PC-9 (cell line): ENCODE results near the gene EIF3I. TPM values are rescaled to one million over a fixed set of nuclear protein-coding genes. Genes with fewer than 3 reads are reported as not detected.

Experiments used
- BruUV-seq: library from RNA; stranded (reverse); fragments of 400-500 nt; replicated peaks from 2 replicates; lab custom pipeline; 2021; lab: Mats Ljungman, UMichigan
- CTCF ChIA-PET: fragments of 300-600 bp; sonication (Branson Sonifier 250); formaldehyde crosslinking; loops from one replicate; lab custom pipeline; 2022; ENCODE audit warnings: antibody characterized with exemption; lab: Charles Lee
- POLR2A ChIA-PET: fragments of 300-600 bp; sonication (Branson Sonifier 250); formaldehyde crosslinking; loops from one replicate; lab custom pipeline; 2022; ENCODE audit warnings: antibody characterized with exemption; ENCODE audit not compliant: unreplicated experiment; lab: Charles Lee
- DNase-seq, 2 experiments: peaks; one replicate each; pipeline versions ENCODE4 v3.0.0 to v3.0.0-alpha.2; 2015 to 2022; ENCODE audit warnings: mixed read lengths in 1 of 2
- H2AFZ ChIP-seq: fragments of 200-600 bp; sonication (generic); 2 replicates; pipeline ENCODE4 v1.8.1; 2017; ENCODE audit warnings: antibody characterized with exemption
- H3F3A ChIP-seq: fragments of 200-600 bp; sonication (generic); 2 replicates; pipeline ENCODE4 v1.8.1; 2017; ENCODE audit warnings: antibody characterized with exemption, mild to moderate bottlenecking, low read depth; ENCODE audit not compliant: insufficient read depth
- H3K27ac ChIP-seq: fragments of 200-600 bp; sonication (generic); 2 replicates; pipeline ENCODE4 v1.6.1; 2016; ENCODE audit warnings: mixed run types
- H3K27me3 ChIP-seq: fragments of 200-600 bp; sonication (generic); 2 replicates; pipeline ENCODE4 v1.6.1; 2016; ENCODE audit warnings: low read depth, mixed run types; ENCODE audit not compliant: insufficient read depth
- H3K36me3 ChIP-seq: fragments of 200-600 bp; sonication (generic); 2 replicates; pipeline ENCODE4 v1.6.1; 2016; ENCODE audit warnings: low read depth, mixed run types
- H3K4me1 ChIP-seq: fragments of 200-600 bp; sonication (generic); replicated peaks from 2 replicates; pipeline ENCODE4 v1.6.1; 2016; ENCODE audit warnings: mixed run types; ENCODE audit not compliant: insufficient read depth
- H3K4me2 ChIP-seq: fragments of 200-600 bp; sonication (generic); 2 replicates; pipeline ENCODE4 v1.6.1; 2017; ENCODE audit warnings: mixed run types
- H3K4me3 ChIP-seq: fragments of 200-600 bp; sonication (generic); 2 replicates; pipeline ENCODE4 v1.6.1; 2016; ENCODE audit warnings: mixed run types
- H3K79me2 ChIP-seq: fragments of 200-600 bp; sonication (generic); 2 replicates; pipeline ENCODE4 v1.6.1; 2017; ENCODE audit warnings: low read depth, mixed run types
- H3K9me2 ChIP-seq: fragments of 200-600 bp; sonication (generic); 2 replicates; pipeline ENCODE4 v1.8.1; 2017; ENCODE audit warnings: mild to moderate bottlenecking; ENCODE audit not compliant: insufficient read depth
- H3K9me3 ChIP-seq: fragments of 200-600 bp; sonication (generic); 2 replicates; pipeline ENCODE4 v1.8.1; 2016; ENCODE audit warnings: low read depth; ENCODE audit not compliant: insufficient read depth
- H4K20me1 ChIP-seq: fragments of 200-600 bp; sonication (generic); 2 replicates; pipeline ENCODE4 v1.8.1; 2017; ENCODE audit not compliant: insufficient read depth
- EZH2 ChIP-seq: fragments of 200-600 bp; sonication (generic); IDR thresholded peaks from 2 replicates; pipeline ENCODE4 v1.8.0; 2017; ENCODE audit warnings: antibody characterized with exemption, low read depth
- intact Hi-C: fragments of 100-400 bp; cut with micrococcal nuclease; formaldehyde crosslinking; loops from one replicate; pipeline ENCODE4 v1.10.0; 2022; ENCODE audit not compliant: unreplicated experiment
- total RNA-seq: library from RNA; stranded (reverse); gene quantifications from 2 replicates; pipeline ENCODE4 v1.2.3, GENCODE V29; 2021
- TF ChIP-seq, protein P1 (sequence below): fragments of 200-600 bp; sonication (generic); conservative IDR thresholded peaks from 2 replicates; pipeline ENCODE4 v1.6.1; 2017; ENCODE audit warnings: mixed run types, antibody characterized with exemption, mild to moderate bottlenecking, moderate library complexity

Gene EIF3I
- total RNA-seq, 1 experiment from 2014 or later, result 229 TPM

DNA sequence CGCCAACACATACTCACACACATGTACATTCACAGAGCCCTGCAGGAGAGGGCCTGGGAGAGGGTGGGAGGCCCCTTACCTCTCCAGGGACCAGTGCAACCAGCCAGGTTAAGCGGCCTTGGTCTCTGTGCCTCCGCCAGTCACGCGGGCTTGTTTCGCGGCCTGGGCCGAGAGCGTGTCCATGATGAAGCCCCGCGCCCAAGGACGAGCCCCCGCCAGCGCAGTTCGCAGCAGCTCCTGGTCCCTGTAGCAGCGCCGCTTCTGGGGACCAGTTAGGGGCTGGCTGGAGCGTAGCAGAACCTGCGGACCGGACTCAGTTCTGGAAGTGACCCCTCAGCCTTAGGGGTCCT is 17.6 kb downstream of the EIF3I start:
- no peak overlapping the region for H2AFZ ChIP-seq
- no peaks in the 10 kb centered on the region for H3K9me3 ChIP-seq
- no peaks in the 10 kb centered on the region for H3K9me2 ChIP-seq
- H3K27me3 ChIP-seq, result no peaks in the 10 kb centered on the region
- intact Hi-C loops, result no loop called here
- H3K27ac ChIP-seq, result no peak overlapping the region
- peaks cover 22% of the 10 kb centered on the region for H3K4me1 ChIP-seq
- H3K4me3 ChIP-seq, result no peak overlapping the region; the same call in 1 of the 2 replicates
- no TSS peak for BruUV-seq
- TF ChIP-seq EZH2, result no peak
- TF ChIP-seq, protein P1, sequence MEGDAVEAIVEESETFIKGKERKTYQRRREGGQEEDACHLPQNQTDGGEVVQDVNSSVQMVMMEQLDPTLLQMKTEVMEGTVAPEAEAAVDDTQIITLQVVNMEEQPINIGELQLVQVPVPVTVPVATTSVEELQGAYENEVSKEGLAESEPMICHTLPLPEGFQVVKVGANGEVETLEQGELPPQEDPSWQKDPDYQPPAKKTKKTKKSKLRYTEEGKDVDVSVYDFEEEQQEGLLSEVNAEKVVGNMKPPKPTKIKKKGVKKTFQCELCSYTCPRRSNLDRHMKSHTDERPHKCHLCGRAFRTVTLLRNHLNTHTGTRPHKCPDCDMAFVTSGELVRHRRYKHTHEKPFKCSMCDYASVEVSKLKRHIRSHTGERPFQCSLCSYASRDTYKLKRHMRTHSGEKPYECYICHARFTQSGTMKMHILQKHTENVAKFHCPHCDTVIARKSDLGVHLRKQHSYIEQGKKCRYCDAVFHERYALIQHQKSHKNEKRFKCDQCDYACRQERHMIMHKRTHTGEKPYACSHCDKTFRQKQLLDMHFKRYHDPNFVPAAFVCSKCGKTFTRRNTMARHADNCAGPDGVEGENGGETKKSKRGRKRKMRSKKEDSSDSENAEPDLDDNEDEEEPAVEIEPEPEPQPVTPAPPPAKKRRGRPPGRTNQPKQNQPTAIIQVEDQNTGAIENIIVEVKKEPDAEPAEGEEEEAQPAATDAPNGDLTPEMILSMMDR, result no peak
- H3K36me3 ChIP-seq, result no peaks in the 10 kb centered on the region
- DNase-seq, result no peak
- ChIA-PET POLR2A (no interaction called here), CTCF (no interaction called here)
- H3K79me2 ChIP-seq, result no peaks in the 10 kb centered on the region
- H3F3A ChIP-seq, result peaks cover 47% of the 10 kb centered on the region
- peak overlapping the region; percentile 86 for H3K4me2 ChIP-seq
- no peaks in the 10 kb centered on the region for H4K20me1 ChIP-seq

DNA sequence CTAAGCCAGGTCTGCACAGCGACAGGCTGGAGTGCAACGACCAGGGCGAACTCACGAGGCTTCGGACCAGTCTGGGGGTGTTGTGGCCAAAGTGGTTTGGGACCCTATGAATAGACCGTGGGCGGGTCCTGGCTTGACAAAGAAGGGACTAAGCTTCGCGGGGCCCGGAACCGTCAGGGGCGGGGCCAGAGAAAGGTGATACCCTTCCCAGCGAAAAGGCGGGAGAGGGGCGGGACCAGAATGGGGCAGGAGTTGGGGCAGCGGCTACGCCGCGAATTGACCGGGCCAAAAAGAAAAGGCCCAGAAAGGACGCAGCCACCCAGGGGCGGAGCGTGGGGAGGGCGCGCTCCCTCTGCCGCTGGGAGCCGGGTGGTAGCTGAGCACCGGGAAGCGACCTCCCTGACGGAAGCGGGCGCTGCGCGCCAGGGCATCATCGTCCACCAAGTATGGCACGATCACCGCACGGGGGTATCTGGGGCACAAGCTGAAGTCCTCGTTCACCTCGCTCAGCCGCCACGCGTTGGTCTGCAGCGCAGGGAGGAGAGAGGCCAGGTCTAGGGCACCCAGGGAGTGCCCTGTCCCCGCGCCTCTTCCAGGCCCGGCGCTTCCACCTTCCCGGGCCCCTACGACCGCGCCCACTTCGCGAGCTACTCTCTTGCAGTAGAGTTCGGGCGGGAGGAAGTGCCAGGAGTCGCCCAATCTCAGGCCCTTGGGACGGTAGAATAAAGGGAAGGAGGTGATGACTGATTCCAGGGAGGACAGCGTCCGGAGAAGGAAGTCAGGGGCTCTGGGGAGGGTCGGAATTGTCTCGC is 18.1 kb downstream of the EIF3I start:
- ChIA-PET POLR2A (interaction anchor here (0.5 kb wide), 1 partner anchor 91 kb away, joined by 3 read pairs; no protein-coding TSS in a partner anchor), CTCF (no interaction called here)
- Histone ChIP-seq H3K36me3 (no peaks in the 10 kb centered on the region), H2AFZ (peak overlapping the region; percentile 80), H3K4me3 (peak overlapping the region; percentile 63), H3K4me2 (peak overlapping the region; percentile 86), H3K9me2 (no peaks in the 10 kb centered on the region), H3K27ac (no peak overlapping the region), H3K9me3 (no peaks in the 10 kb centered on the region), H3K79me2 (no peaks in the 10 kb centered on the region), H4K20me1 (no peaks in the 10 kb centered on the region), H3K4me1 (peaks cover 21% of the 10 kb centered on the region), H3F3A (peaks cover 41% of the 10 kb centered on the region), H3K27me3 (no peaks in the 10 kb centered on the region)
- intact Hi-C loops, result no loop called here
- peak; percentile 55 to 75 for DNase-seq
- no TSS peak for BruUV-seq
- TF ChIP-seq, protein P1, result no peak
- no peak for TF ChIP-seq EZH2

DNA sequence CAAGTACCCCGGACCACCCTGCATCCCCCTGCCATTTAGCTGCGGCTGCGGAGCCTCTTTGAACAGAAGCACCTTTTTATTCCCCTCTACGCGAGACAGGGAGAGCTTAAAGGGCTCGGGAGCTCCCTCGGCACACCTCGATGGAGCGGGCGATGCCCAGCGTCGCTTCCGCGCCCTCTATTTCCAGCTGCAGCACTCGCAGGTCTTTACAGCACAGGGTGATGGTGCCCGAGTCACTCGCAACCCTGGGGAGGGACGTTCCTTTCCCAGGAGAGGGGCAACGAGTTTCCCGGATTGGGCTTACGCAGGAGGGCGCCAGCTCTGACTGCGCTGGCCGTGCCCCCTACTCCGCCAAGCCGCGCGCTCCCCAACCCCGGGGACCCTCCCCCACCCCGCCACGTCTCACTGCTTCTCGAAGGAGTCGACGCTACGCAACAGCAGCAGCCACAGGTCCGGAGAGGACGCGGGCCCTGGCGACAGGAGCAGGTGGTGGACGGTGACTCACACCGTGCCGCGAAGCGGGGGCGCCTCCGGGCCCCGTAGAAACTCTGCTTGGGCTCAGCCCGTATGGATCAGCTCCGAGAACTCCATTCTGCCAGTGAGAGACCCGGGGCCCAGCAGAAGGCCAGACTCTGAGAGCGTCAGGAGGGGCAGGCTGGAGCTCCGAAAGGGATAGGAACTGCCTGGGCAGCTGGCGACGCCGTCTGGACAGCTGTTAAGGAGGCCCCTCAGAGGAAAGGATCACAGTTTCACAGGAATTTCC is 19.0 kb downstream of the EIF3I start:
- H3K4me3 ChIP-seq, result peak overlapping the region; percentile 63
- intact Hi-C loops, result no loop called here
- peaks cover 12% of the 10 kb centered on the region for H3K4me1 ChIP-seq
- no peaks in the 10 kb centered on the region for H3K79me2 ChIP-seq
- peaks cover 32% of the 10 kb centered on the region for H3F3A ChIP-seq
- no peaks in the 10 kb centered on the region for H3K27me3 ChIP-seq
- H2AFZ ChIP-seq, result peak overlapping the region; percentile 80
- H3K4me2 ChIP-seq, result peak overlapping the region; percentile 86
- TF ChIP-seq, protein P1, result no peak
- TF ChIP-seq EZH2, result no peak
- no peaks in the 10 kb centered on the region for H3K9me2 ChIP-seq
- no peak overlapping the region for H3K27ac ChIP-seq
- no peaks in the 10 kb centered on the region for H3K36me3 ChIP-seq
- ChIA-PET POLR2A (interaction anchor here (0.5 kb wide), 2 partner anchors 90 to 532 kb away, joined by 3 to 4 read pairs; no protein-coding TSS in a partner anchor), CTCF (interaction anchor here (0.6 to 0.8 kb wide), 3 partner anchors 9 to 598 kb away, joined by 3 to 9 read pairs (median 4); no protein-coding TSS in a partner anchor)
- peak; percentile 44 to 48 for DNase-seq
- no TSS peak for BruUV-seq
- no peaks in the 10 kb centered on the region for H3K9me3 ChIP-seq
- H4K20me1 ChIP-seq, result no peaks in the 10 kb centered on the region
